Lower lobe of right lung (tissue), 2 donors: ENCODE measurements around the gene MAK. TPM values are rescaled to one million over a fixed set of nuclear protein-coding genes. Genes with fewer than 3 reads are reported as not detected.

Experiments used
- ATAC-seq, 2 donors: fragments of 200-7000 bp; cut with Tn5 transposase; one replicate each; pipeline ENCODE4 v1.9.1; 2020 to 2022; ENCODE audit warnings: mild to moderate bottlenecking in 2 of 2, moderate library complexity in 2 of 2
- DNase-seq: peaks from one replicate; pipeline ENCODE4 v3.0.0-alpha.2; 2020
- H3K27ac ChIP-seq: fragments of 200-600 bp; one replicate; pipeline ENCODE4 v1.8.0; 2022
- H3K27me3 ChIP-seq: fragments of 200-600 bp; one replicate; pipeline ENCODE4 v1.8.0; 2022; ENCODE audit warnings: low read depth
- H3K36me3 ChIP-seq: fragments of 200-600 bp; one replicate; pipeline ENCODE4 v1.8.0; 2022; ENCODE audit warnings: mild to moderate bottlenecking
- H3K4me1 ChIP-seq: fragments of 200-600 bp; one replicate; pipeline ENCODE4 v1.8.0; 2022
- H3K4me3 ChIP-seq: fragments of 200-600 bp; one replicate; pipeline ENCODE4 v1.8.0; 2022; ENCODE audit warnings: mild to moderate bottlenecking
- H3K9me3 ChIP-seq: fragments of 200-600 bp; one replicate; pipeline ENCODE4 v1.8.0; 2022
- intact Hi-C: fragments of 100-400 bp; cut with DNase I; formaldehyde crosslinking; loops from one replicate; pipeline ENCODE4 v1.11.0; 2022
- total RNA-seq: library from RNA; stranded (reverse); fragmentation: NEBNext Ultra II Directional; extraction: Animal tissue kit (Norgen Biotek cat#: 25700); gene quantifications from one replicate; pipeline ENCODE4 v1.2.1, GENCODE V29; 2021
- TF ChIP-seq, protein P1 (sequence below): fragments of 200-600 bp; IDR thresholded peaks from one replicate; pipeline ENCODE4 v1.8.0; 2022; ENCODE audit warnings: antibody characterized with exemption, mild to moderate bottlenecking
- donor health status: DM: no; HTN: yes; CAD: no; lungs with severe emphysema.

The MAK gene
- total RNA-seq, 1 donor from 2014 or later = 1.3 TPM

DNA sequence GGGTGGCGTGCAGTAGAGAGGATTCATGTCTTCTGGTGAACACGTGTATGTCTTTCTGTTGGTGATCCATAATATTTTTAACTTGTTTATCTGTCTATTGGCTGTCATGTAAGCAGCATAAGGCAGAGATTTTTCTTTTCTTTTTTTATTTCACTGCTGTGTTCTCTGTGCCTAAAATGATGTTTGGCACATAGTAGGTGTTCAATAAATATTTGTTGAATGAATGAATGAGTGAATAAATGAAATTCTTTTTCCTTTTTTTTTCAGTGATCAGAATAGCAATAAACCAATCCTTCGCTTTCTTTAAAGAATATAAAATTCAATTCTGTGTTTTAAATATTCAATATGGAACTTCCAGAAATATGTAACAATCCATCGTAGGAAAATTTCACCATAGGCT lies 30.0 kb downstream of the MAK start:
- H3K36me3 ChIP-seq = no peaks in the 10 kb centered on the region
- intact Hi-C loops = no loop called here
- no peak for ATAC-seq
- TF ChIP-seq, protein P1, sequence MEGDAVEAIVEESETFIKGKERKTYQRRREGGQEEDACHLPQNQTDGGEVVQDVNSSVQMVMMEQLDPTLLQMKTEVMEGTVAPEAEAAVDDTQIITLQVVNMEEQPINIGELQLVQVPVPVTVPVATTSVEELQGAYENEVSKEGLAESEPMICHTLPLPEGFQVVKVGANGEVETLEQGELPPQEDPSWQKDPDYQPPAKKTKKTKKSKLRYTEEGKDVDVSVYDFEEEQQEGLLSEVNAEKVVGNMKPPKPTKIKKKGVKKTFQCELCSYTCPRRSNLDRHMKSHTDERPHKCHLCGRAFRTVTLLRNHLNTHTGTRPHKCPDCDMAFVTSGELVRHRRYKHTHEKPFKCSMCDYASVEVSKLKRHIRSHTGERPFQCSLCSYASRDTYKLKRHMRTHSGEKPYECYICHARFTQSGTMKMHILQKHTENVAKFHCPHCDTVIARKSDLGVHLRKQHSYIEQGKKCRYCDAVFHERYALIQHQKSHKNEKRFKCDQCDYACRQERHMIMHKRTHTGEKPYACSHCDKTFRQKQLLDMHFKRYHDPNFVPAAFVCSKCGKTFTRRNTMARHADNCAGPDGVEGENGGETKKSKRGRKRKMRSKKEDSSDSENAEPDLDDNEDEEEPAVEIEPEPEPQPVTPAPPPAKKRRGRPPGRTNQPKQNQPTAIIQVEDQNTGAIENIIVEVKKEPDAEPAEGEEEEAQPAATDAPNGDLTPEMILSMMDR = no peak
- H3K27me3 ChIP-seq = no peaks in the 10 kb centered on the region
- no peaks in the 10 kb centered on the region for H3K4me1 ChIP-seq
- no peak for DNase-seq
- no peak overlapping the region for H3K27ac ChIP-seq
- no peaks in the 10 kb centered on the region for H3K9me3 ChIP-seq
- no peak overlapping the region for H3K4me3 ChIP-seq

DNA sequence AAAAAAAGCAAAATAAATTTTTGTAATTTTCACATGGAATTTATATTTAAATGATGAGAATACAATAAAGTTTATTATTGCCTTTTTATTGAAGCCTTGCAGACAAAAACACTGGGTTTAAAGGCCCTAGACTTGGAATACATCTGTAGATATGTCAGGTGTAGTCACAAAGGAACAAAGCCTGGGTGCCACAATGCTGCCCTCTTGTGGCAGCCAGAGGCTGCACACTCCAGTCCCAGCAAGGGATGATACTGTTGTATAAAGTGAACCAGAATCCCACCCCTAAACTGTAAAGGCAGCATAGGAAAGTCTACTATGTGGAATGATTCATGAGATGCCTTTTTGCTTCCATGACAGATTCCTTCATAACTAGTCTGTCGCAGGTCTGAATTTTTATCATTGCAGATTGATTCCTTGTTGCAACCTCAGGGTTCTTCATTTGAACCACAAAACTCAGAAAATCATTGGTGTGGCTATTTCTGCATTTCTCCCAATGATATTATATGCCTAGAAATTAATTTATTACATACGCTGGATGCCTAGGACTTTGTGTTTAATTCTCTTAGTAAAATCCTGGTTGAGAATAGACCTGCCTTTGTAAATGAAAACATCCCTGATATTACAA lies 37.0 kb downstream of the MAK start:
- no peaks in the 10 kb centered on the region for H3K4me1 ChIP-seq
- no peaks in the 10 kb centered on the region for H3K36me3 ChIP-seq
- no peaks in the 10 kb centered on the region for H3K9me3 ChIP-seq
- DNase-seq (peak; percentile 56), ATAC-seq (peak; percentile 90 to 95)
- no peak overlapping the region for H3K4me3 ChIP-seq
- intact Hi-C loops = no loop called here
- no peak overlapping the region for H3K27ac ChIP-seq
- H3K27me3 ChIP-seq = no peaks in the 10 kb centered on the region
- TF ChIP-seq, protein P1 = peak; percentile 98

DNA sequence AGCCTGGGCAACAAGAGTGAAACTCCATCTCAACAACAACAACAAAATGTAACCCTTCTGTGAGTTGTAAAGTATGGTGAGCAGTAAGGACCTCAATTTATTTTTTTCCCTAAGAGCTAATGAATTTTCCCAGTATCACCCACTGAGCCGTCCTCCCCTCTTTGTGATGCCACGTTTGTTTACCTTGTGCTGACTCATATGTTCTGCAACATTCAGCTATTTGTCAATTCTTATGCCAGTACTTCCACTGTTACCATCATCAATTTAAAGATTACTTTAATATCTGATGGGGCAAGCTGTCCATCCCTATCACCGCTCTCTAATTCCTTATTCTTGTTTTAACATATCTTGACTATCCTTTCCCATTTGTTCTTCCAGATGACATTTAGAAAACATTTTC lies 37.5 kb downstream of the MAK start:
- TF ChIP-seq, protein P1 = no peak
- no peaks in the 10 kb centered on the region for H3K9me3 ChIP-seq
- no peak overlapping the region for H3K4me3 ChIP-seq
- DNase-seq (no peak), ATAC-seq (peak; percentile 27 to 65)
- H3K27ac ChIP-seq = no peak overlapping the region
- no peaks in the 10 kb centered on the region for H3K27me3 ChIP-seq
- intact Hi-C loops = no loop called here
- no peaks in the 10 kb centered on the region for H3K36me3 ChIP-seq
- no peaks in the 10 kb centered on the region for H3K4me1 ChIP-seq

GRCh38 chr6:10794239-10794638 lies 44.1 kb downstream of the MAK start:
- intact Hi-C loops = loop anchor here (10.0 kb wide), 1 partner anchor 309 kb away; no protein-coding TSS in a partner anchor
- DNase-seq (no peak), ATAC-seq (no peak)
- H3K9me3 ChIP-seq = no peaks in the 10 kb centered on the region
- no peaks in the 10 kb centered on the region for H3K4me1 ChIP-seq
- no peaks in the 10 kb centered on the region for H3K27me3 ChIP-seq
- H3K4me3 ChIP-seq = no peak overlapping the region
- H3K36me3 ChIP-seq = peaks cover 10% of the 10 kb centered on the region
- no peak overlapping the region for H3K27ac ChIP-seq
- TF ChIP-seq, protein P1 = no peak

- no peak overlapping the region for H3K27ac ChIP-seq
- H3K9me3 ChIP-seq = no peaks in the 10 kb centered on the region
- TF ChIP-seq, protein P1 = no peak
- no peaks in the 10 kb centered on the region for H3K27me3 ChIP-seq
- H3K4me1 ChIP-seq = no peaks in the 10 kb centered on the region
- DNase-seq (no peak), ATAC-seq (no peak)
- intact Hi-C loops = loop anchor here (10.0 kb wide), 1 partner anchor 309 kb away; no protein-coding TSS in a partner anchor
- no peak overlapping the region for H3K4me3 ChIP-seq
- peaks cover 15% of the 10 kb centered on the region for H3K36me3 ChIP-seq
Observed at GRCh38 chr6:10793695-10794094, 44.6 kb downstream of the MAK start.
